Stimulated activated CD8-positive, alpha-beta memory T cell treated with anti-CD3 and anti-CD28 coated beads, Interleukin-7, amount 100 ng/mL, for 48 hours (primary cell): Measurements from ENCODE around the gene UPF3B.
A peak's percentile ranks its signal among the peaks of the same experiment; 100 is the strongest.
"Not testable (repeated sequence)": the region's sequence is repeated elsewhere in the genome, so short reads cannot be mapped to it uniquely, and the experiment has no call there.

Experiments
- DNase-seq, 2 donors: peaks; one replicate each; pipeline ENCODE4 v3.0.0-alpha.2; 2020; ENCODE audit warnings: low read depth in 1 of 2; ENCODE audit errors: extremely low read depth in 1 of 2

Gene UPF3B

GRCh38 chrX:119852382-119853353, at the start of gene UPF3B:
Gene UPF3B, minus strand, starts transcription at chrX:119852963. Its CDS starts 35 bp downstream, at chrX:119852928.
- DNase-seq = peak; percentile 82 to 93

GRCh38 chrX:119900976-119901375, 48.2 kb upstream of the UPF3B start:
- DNase-seq = no peak

GRCh38 chrX:119899125-119899524, 46.4 kb upstream of the UPF3B start:
- no peak for DNase-seq

- no peak for DNase-seq
Measured at GRCh38 chrX:119895843-119896326, 43.1 kb upstream of the UPF3B start, which contains the start of gene AKAP14. Gene AKAP14, plus strand, starts transcription at chrX:119895893. Its CDS starts 7,331 bp downstream, at chrX:119903224.

GRCh38 chrX:119891961-119892692, 39.4 kb upstream of the UPF3B start:
- not testable (repeated sequence) for DNase-seq

- DNase-seq = not testable (repeated sequence)
Measured at GRCh38 chrX:119890626-119891025, 37.9 kb upstream of the UPF3B start.

GRCh38 chrX:119887721-119888425, 35.1 kb upstream of the UPF3B start:
- peak in 1 of 2 donors; percentile 48 for DNase-seq

GRCh38 chrX:119885554-119886428, 33.0 kb upstream of the UPF3B start:
- no peak for DNase-seq

GRCh38 chrX:119880552-119881437, 28.0 kb upstream of the UPF3B start:
- DNase-seq = no peak

GRCh38 chrX:119880076-119880475, 27.3 kb upstream of the UPF3B start:
- no peak for DNase-seq

- no peak for DNase-seq
Measured at GRCh38 chrX:119878740-119879139, 26.0 kb upstream of the UPF3B start.

- DNase-seq = peak; percentile 62 to 68
Measured at GRCh38 chrX:119871599-119872395, 19.0 kb upstream of the UPF3B start, which contains the start of the genes NDUFA1 and RNF113A. Gene NDUFA1, plus strand, starts transcription at chrX:119871832. Its CDS starts 80 bp downstream, at chrX:119871912. Gene RNF113A, minus strand, starts transcription at chrX:119871733. Its CDS starts 120 bp downstream, at chrX:119871613.

GRCh38 chrX:119871245-119871598, 18.5 kb upstream of the UPF3B start:
- DNase-seq = peak in 1 of 2 donors; percentile 7

GRCh38 chrX:119870626-119871131, 17.9 kb upstream of the UPF3B start:
- DNase-seq = peak in 1 of 2 donors; percentile 11

- DNase-seq = no peak
Measured at GRCh38 chrX:119853444-119853843, 681 bp upstream of the UPF3B start.

GRCh38 chrX:119833905-119834304, 18.9 kb downstream of the UPF3B start:
- no peak for DNase-seq

- no peak for DNase-seq
Measured at GRCh38 chrX:119828446-119828845, 24.3 kb downstream of the UPF3B start.
